Measurements from ENCODE around the gene IDH2. TPM values are rescaled to one million over a fixed set of nuclear protein-coding genes. Genes with fewer than 3 reads are reported as not detected.

IDH2 gene
- total RNA-seq, 4 donors from 2014 or later = 60.7 to 155 (median 103) TPM

DNA sequence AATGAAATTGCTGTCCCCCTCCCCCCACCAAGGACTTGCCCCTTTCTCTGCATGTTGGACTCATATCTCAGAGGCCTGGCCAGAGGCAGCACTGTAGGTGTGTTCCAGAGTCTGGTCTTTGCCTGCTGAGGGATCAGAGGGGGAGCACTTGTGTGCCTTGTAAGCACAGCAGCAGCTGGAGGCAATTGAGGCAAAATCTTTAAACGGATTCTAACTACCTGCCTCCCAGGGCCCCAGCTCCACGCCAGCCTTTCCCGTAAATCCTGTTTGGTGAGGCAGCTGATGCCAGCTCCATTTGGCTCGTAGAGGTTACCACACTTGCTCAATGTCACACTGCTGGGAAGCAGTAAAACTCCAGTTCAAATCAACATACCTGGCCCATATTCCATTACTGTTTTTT is 2.3 kb upstream of the IDH2 start:
- 37 to 76% methylated on average over 3 to 4 of the region's 4 CpGs for WGBS, 2 donors
- no peak overlapping the region for H3K4me3 ChIP-seq
- H3K4me1 ChIP-seq = peaks cover 22 to 73% (median 47%) of the 10 kb centered on the region in 3 donors
- intact Hi-C loops (cut with DNase I) = no loop called here
- H3K27me3 ChIP-seq = no peaks in the 10 kb centered on the region
- TF ChIP-seq, protein P1, sequence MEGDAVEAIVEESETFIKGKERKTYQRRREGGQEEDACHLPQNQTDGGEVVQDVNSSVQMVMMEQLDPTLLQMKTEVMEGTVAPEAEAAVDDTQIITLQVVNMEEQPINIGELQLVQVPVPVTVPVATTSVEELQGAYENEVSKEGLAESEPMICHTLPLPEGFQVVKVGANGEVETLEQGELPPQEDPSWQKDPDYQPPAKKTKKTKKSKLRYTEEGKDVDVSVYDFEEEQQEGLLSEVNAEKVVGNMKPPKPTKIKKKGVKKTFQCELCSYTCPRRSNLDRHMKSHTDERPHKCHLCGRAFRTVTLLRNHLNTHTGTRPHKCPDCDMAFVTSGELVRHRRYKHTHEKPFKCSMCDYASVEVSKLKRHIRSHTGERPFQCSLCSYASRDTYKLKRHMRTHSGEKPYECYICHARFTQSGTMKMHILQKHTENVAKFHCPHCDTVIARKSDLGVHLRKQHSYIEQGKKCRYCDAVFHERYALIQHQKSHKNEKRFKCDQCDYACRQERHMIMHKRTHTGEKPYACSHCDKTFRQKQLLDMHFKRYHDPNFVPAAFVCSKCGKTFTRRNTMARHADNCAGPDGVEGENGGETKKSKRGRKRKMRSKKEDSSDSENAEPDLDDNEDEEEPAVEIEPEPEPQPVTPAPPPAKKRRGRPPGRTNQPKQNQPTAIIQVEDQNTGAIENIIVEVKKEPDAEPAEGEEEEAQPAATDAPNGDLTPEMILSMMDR (IDR thresholded peaks at IDR 0.05) = no peak
- no peaks in the 10 kb centered on the region for H3K36me3 ChIP-seq
- no peak for DNase-seq
- H3K9me3 ChIP-seq = no peaks in the 10 kb centered on the region
- peak overlapping the region; percentile 76 to 98 (median 96) for H3K27ac ChIP-seq

DNA sequence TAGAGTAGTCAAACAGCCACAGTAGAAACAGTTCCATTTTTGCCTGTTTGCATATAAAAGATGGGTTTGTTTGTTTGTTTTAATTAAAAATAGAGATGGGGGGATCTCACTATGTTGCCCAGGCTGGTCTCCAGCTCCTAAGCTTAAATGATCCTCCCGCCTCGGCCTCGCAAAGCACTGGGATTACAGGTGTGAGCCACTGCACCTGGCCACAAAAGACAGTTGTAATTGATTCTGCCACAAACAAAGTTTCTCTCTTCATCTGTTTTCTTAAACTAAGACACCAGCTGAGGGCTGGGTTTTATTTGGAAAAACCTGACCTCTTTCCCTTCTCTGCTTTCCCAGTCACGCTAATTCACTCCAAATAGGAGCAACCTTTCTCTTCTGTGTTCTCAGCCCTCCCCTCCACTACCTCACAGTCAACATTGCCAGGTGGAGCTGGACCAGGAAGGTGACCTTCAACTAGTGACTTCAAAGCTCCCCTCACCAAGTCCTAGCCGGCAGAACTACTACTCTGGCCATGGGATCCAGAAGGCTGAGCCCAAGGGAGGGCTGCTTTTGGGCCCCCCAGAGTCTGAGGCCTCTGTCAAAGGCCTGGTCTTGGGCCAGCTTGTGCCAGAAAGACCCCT is 1.5 kb upstream of the IDH2 start:
- H3K27ac ChIP-seq = peak overlapping the region; percentile 76 to 98 (median 96)
- intact Hi-C loops (cut with DNase I) = no loop called here
- no peaks in the 10 kb centered on the region for H3K9me3 ChIP-seq
- DNase-seq = no peak
- no peaks in the 10 kb centered on the region for H3K27me3 ChIP-seq
- H3K36me3 ChIP-seq = no peaks in the 10 kb centered on the region
- 76 to 82% methylated on average over 5 of the region's 5 CpGs for WGBS, 2 donors
- peaks cover 26 to 80% (median 54%) of the 10 kb centered on the region in 3 donors for H3K4me1 ChIP-seq
- TF ChIP-seq POLR2A (IDR thresholded peaks at IDR 0.05) = no peak
- TF ChIP-seq, protein P1 (IDR thresholded peaks at IDR 0.05) = no peak
- H3K4me3 ChIP-seq = no peak overlapping the region

DNA sequence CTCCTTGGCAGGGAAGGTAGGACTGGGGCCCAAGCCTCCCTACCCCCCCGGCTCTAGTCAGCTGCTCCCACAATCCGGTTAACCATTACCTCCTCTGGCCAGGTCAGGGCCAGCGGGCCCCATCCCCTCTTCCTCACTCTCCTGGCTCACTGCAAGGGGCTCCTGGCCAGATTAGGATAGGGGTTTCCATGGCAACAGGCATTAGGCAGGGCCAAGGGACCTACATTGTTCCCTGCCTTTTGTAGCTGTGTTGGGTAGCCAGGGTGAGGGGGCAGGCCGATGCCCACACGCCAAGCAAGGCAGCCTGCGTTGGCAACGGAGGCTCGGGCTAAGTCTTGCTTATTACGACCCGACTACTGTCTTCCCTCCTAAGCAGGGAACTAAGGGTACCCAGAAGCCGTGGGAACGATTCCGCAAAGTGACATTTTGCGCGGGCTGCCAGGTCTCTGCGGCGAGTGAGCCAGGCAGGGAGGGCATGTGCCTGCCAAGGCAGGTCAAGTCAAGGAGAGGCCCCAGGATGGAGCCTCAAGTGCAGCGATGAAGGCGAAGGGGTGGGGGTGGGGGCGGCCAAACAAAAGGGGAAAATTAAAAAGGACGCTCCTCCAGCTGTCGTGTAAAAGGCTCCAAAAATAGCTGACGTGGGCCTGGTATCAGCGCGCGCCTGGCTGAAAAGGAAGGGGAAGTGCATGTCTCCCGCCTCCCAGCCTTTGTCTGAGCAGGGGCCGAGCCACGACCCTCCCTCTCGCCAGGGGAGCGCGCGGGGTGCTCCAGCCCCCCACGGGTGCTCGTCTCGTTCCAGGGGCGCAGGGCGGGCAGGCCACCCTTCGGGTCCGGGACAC is 919 bp downstream of the IDH2 start:
- H3K36me3 ChIP-seq = no peaks in the 10 kb centered on the region
- H3K9me3 ChIP-seq = no peaks in the 10 kb centered on the region
- 4 to 6% methylated on average over 23 to 25 of the region's 40 CpGs for WGBS, 2 donors
- intact Hi-C loops (cut with DNase I) = no loop called here
- TF ChIP-seq POLR2A (IDR thresholded peaks at IDR 0.05) = no peak
- TF ChIP-seq, protein P1 (IDR thresholded peaks at IDR 0.05) = no peak
- H3K27ac ChIP-seq = peak overlapping the region; percentile 96 to 98 (median 97)
- peak overlapping the region; percentile 69 to 98 (median 92) for H3K4me3 ChIP-seq
- no peaks in the 10 kb centered on the region for H3K27me3 ChIP-seq
- no peak for DNase-seq
- H3K4me1 ChIP-seq = peaks cover 37 to 93% (median 63%) of the 10 kb centered on the region in 3 donors

DNA sequence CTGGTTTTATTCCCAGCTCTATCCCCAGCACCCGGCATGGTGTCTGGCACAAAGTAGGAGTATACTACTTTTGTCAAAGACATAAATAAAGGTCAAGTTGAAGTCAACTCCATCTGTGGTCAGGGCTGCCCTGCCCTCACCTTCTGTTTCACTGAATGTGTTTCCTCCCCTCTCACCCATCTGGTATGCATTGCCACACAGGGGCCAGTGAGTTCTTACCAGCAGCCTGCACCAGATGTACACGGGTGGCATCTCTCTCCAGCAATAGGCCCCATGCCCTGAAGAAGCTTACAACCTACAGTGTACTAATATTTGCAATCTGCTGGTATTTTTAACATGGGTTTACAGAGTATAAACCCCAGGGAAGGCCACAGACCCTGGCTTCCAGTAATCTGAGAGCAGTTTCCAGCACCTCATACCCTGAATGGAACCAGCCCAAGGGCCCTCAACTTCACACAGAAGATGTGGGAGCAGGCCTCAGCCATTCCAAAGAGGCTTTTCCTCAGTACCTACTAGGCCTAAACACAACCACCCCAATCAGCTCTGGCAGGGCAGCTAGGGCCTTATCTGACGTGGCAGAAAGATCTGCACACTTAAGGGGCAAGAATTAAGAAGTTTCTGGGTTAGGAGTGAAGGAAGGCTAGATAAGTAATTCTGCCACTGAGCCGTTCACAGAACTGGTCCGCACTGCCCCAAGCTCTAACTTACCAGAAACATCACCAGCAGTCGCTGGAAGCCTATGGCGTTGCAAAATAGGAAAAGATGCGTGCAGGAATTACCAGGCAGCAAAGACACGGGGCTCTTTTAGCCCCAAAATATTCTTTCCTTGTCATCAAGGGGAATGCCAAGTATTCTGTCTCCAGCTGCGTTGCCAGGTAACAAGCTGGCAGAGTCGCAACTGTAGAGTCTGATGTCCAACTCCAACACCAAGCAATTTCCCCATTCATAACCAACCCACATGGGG is 2.1 kb downstream of the IDH2 start:
- WGBS, 2 donors = 51 to 52% methylated on average over 10 of the region's 11 CpGs
- DNase-seq = no peak
- H3K4me3 ChIP-seq = peak overlapping the region in 3 of 4 donors; percentile 15 to 90 (median 69)
- H3K36me3 ChIP-seq = no peaks in the 10 kb centered on the region
- H3K4me1 ChIP-seq = peaks cover 37 to 93% (median 67%) of the 10 kb centered on the region in 3 donors
- TF ChIP-seq, protein P1 (IDR thresholded peaks at IDR 0.05) = no peak
- no peak for TF ChIP-seq POLR2A (IDR thresholded peaks at IDR 0.05)
- H3K27ac ChIP-seq = peak overlapping the region; percentile 59 to 98 (median 96)
- intact Hi-C loops (cut with DNase I) = no loop called here
- H3K27me3 ChIP-seq = no peaks in the 10 kb centered on the region
- no peaks in the 10 kb centered on the region for H3K9me3 ChIP-seq

All from esophagus squamous epithelium (tissue), 5 donors.